DOHH2 (cell line): Measurements from ENCODE around the gene MB.
A peak's percentile ranks its signal among the peaks of the same experiment; 100 is the strongest.

Source experiments
- H3F3A ChIP-seq: fragments of 200-600 bp; sonication (generic), shearing (Covaris generic); 2 replicates; pipeline ENCODE4 v1.6.0; 2016; ENCODE audit warnings: antibody characterized with exemption, mild to moderate bottlenecking; ENCODE audit not compliant: control insufficient read depth, insufficient read depth
- H3K27ac ChIP-seq: fragments of 200-600 bp; sonication (generic); 2 replicates; pipeline ENCODE4 v1.5.1; 2014; ENCODE audit warnings: low read depth, mild to moderate bottlenecking, low read length, moderate library complexity
- H3K27me3 ChIP-seq: fragments of 200-600 bp; sonication (generic); 2 replicates; pipeline ENCODE4 v1.6.1; 2014; ENCODE audit warnings: mild to moderate bottlenecking, low read length, mixed read lengths; ENCODE audit not compliant: control insufficient read depth
- H3K36me3 ChIP-seq: fragments of 200-600 bp; sonication (generic); 2 replicates; pipeline ENCODE4 v1.6.1; 2014; ENCODE audit warnings: mild to moderate bottlenecking, low read length, moderate library complexity, mixed read lengths; ENCODE audit not compliant: control insufficient read depth
- H3K4me1 ChIP-seq: fragments of 200-600 bp; sonication (generic); 2 replicates; pipeline ENCODE4 v1.6.1; 2014; ENCODE audit warnings: mild to moderate bottlenecking, low read length, mixed read lengths; ENCODE audit not compliant: control insufficient read depth
- H3K4me2 ChIP-seq: fragments of 200-600 bp; sonication (generic); 2 replicates; pipeline ENCODE4 v1.6.0; 2014; ENCODE audit warnings: mild to moderate bottlenecking, low read length, moderate library complexity
- H3K4me3 ChIP-seq: fragments of 200-600 bp; sonication (generic); 2 replicates; pipeline ENCODE4 v1.5.1; 2014; ENCODE audit warnings: mild to moderate bottlenecking, low read length, mixed read lengths
- H3K79me2 ChIP-seq: fragments of 200-600 bp; sonication (generic); 2 replicates; pipeline ENCODE4 v1.6.1; 2014; ENCODE audit warnings: mild to moderate bottlenecking, low read length, mixed read lengths; ENCODE audit not compliant: control insufficient read depth
- H3K9me2 ChIP-seq: fragments of 200-600 bp; sonication (generic); replicated peaks from 2 replicates; pipeline ENCODE4 v1.6.1; 2014; ENCODE audit warnings: mild to moderate bottlenecking, low read length, mixed read lengths; ENCODE audit not compliant: control insufficient read depth
- H3K9me3 ChIP-seq: fragments of 200-600 bp; sonication (generic); 2 replicates; pipeline ENCODE4 v1.6.1; 2014; ENCODE audit warnings: antibody characterized with exemption, low read length, mixed read lengths; ENCODE audit not compliant: control insufficient read depth, insufficient read depth
- H4K20me1 ChIP-seq: fragments of 200-600 bp; sonication (generic); 2 replicates; pipeline ENCODE4 v1.6.0; 2014; ENCODE audit warnings: low read depth, mild to moderate bottlenecking, antibody characterized with exemption, low read length, moderate library complexity; ENCODE audit not compliant: control insufficient read depth, insufficient read depth
- EZH2phosphoT487 ChIP-seq: fragments of 200-600 bp; sonication (generic); IDR thresholded peaks from 2 replicates; pipeline ENCODE4 v1.6.1; 2017; ENCODE audit warnings: borderline replicate concordance, mild to moderate bottlenecking, antibody characterized with exemption, low read length, moderate library complexity, mixed read lengths
- TF ChIP-seq, protein P1 (sequence below): fragments of 200-600 bp; sonication (generic); IDR thresholded peaks from one replicate; pipeline ENCODE4 v1.5.1; 2014; ENCODE audit warnings: antibody characterized with exemption, mild to moderate bottlenecking, low read depth, low read length; ENCODE audit not compliant: poor library complexity, severe bottlenecking

The MB gene

DNA sequence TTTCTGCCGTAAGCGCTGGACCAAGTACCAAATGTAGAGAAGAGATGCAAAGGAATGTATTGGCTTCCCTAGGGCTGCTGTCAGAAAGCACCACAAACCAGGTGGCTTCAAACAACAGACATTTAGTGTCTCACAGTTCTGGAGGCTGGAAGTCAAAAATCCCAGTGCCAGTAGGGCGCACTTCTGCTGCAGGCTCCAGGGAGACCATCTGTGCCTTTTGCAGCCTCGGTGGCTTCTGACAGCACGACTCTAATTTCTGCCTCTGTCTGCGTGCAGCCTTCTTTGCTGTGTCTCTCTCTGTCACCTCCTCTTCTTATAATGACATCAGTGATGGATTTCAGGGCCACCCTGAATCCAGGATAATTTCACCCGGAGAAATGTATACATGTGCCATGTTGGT is 34.0 kb upstream of the MB start:
- H3K4me1 ChIP-seq = peaks cover 61% of the 10 kb centered on the region
- no peaks in the 10 kb centered on the region for H3K9me2 ChIP-seq
- no peaks in the 10 kb centered on the region for H3K27me3 ChIP-seq
- peaks cover 14% of the 10 kb centered on the region for H3K36me3 ChIP-seq
- H3K4me3 ChIP-seq = no peak overlapping the region
- peaks cover 28% of the 10 kb centered on the region for H3K79me2 ChIP-seq
- H3K4me2 ChIP-seq = no peak overlapping the region
- TF ChIP-seq EZH2phosphoT487 = no peak
- TF ChIP-seq, protein P1, sequence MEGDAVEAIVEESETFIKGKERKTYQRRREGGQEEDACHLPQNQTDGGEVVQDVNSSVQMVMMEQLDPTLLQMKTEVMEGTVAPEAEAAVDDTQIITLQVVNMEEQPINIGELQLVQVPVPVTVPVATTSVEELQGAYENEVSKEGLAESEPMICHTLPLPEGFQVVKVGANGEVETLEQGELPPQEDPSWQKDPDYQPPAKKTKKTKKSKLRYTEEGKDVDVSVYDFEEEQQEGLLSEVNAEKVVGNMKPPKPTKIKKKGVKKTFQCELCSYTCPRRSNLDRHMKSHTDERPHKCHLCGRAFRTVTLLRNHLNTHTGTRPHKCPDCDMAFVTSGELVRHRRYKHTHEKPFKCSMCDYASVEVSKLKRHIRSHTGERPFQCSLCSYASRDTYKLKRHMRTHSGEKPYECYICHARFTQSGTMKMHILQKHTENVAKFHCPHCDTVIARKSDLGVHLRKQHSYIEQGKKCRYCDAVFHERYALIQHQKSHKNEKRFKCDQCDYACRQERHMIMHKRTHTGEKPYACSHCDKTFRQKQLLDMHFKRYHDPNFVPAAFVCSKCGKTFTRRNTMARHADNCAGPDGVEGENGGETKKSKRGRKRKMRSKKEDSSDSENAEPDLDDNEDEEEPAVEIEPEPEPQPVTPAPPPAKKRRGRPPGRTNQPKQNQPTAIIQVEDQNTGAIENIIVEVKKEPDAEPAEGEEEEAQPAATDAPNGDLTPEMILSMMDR = no peak
- no peaks in the 10 kb centered on the region for H4K20me1 ChIP-seq
- no peak overlapping the region for H3K27ac ChIP-seq
- peaks cover 15% of the 10 kb centered on the region for H3F3A ChIP-seq
- peaks cover 3% of the 10 kb centered on the region; the same call in 1 of the 2 replicates for H3K9me3 ChIP-seq

DNA sequence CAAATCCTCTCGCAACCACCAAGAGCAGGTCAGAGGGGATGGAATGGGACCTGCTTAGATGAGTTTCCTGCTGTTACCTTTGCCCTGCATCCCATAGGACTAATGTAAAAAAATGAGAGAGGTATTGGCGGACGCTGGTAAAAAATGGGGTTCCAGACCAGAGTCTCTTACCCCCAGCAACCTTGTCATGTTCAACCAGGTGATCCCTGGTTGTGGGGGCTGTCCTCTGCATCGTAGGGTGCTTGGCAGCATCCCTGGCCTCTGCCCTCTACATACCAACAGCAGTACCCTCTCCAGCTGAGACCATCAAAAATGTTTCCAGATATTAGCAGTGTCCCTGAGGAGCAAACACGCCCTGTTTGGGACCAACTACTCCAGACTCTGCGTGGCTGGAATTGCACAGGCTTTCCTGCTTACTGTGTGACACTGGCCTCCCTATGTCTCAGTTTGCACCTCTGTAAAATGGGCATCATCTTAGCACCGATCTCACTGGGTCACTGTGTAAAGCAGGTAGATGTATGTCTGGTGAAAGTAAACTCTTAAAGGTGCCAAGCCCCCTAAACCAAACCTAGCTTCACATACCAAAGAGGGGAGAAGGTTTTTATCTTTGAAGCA is 32.6 kb upstream of the MB start:
- H3F3A ChIP-seq = peaks cover 15% of the 10 kb centered on the region
- H3K4me1 ChIP-seq = peaks cover 68% of the 10 kb centered on the region
- TF ChIP-seq, protein P1 = no peak
- TF ChIP-seq EZH2phosphoT487 = no peak
- H4K20me1 ChIP-seq = no peaks in the 10 kb centered on the region
- peak overlapping the region; percentile 84 for H3K4me3 ChIP-seq
- peak overlapping the region; percentile 80 for H3K27ac ChIP-seq
- peaks cover 9% of the 10 kb centered on the region for H3K36me3 ChIP-seq
- H3K79me2 ChIP-seq = peaks cover 28% of the 10 kb centered on the region
- H3K9me3 ChIP-seq = peaks cover 3% of the 10 kb centered on the region; the same call in 1 of the 2 replicates
- no peaks in the 10 kb centered on the region for H3K9me2 ChIP-seq
- H3K4me2 ChIP-seq = peak overlapping the region; percentile 95
- no peaks in the 10 kb centered on the region for H3K27me3 ChIP-seq

DNA sequence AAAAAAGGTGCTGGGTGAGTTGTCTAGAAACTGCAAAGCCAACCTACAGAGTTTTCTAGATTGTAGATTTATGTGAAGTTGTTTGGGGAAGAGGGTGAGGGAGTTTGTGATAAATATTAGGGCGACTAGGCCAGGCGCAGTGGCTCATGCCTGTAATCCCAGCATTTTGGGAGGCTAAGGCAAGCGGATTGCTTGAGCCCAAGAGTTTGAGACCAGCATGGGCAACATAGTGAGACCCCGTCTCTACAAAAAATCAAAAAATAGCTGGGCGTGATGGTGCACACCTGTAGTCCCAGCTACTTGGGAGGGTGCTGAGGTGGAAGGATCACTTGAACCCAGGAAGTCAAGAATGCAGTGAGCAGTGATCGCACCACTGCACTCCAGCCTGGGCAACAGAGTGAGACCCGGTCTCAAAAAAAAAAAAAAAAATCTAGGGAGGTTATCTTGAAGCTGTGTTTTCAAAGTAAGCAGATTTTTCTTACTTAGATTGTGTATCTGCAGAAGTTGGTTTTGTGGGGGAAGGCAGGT is 32.0 kb upstream of the MB start:
- peaks cover 15% of the 10 kb centered on the region for H3F3A ChIP-seq
- H3K4me3 ChIP-seq = peak overlapping the region; percentile 84
- peaks cover 26% of the 10 kb centered on the region for H3K79me2 ChIP-seq
- H3K27me3 ChIP-seq = no peaks in the 10 kb centered on the region
- TF ChIP-seq, protein P1 = no peak
- no peak for TF ChIP-seq EZH2phosphoT487
- H3K4me1 ChIP-seq = peaks cover 66% of the 10 kb centered on the region
- H3K36me3 ChIP-seq = peaks cover 9% of the 10 kb centered on the region
- H3K4me2 ChIP-seq = peak overlapping the region; percentile 95
- H3K27ac ChIP-seq = peak overlapping the region; percentile 80
- peaks cover 3% of the 10 kb centered on the region; the same call in 1 of the 2 replicates for H3K9me3 ChIP-seq
- no peaks in the 10 kb centered on the region for H4K20me1 ChIP-seq
- no peaks in the 10 kb centered on the region for H3K9me2 ChIP-seq
